HG03521 (cell line): ENCODE results near the gene ZNF516.

Experiments used
- ATAC-seq: cut with Tn5 transposase; IDR thresholded peaks from one replicate; pipeline ENCODE4 v1.9.1; 2021; ENCODE audit warnings: mild to moderate bottlenecking, moderate library complexity; ENCODE audit not compliant: unreplicated experiment

The ZNF516 gene

GRCh38 chr18:76385681-76385975 lies 109.4 kb downstream of the ZNF516 start:
- no peak for ATAC-seq

DNA sequence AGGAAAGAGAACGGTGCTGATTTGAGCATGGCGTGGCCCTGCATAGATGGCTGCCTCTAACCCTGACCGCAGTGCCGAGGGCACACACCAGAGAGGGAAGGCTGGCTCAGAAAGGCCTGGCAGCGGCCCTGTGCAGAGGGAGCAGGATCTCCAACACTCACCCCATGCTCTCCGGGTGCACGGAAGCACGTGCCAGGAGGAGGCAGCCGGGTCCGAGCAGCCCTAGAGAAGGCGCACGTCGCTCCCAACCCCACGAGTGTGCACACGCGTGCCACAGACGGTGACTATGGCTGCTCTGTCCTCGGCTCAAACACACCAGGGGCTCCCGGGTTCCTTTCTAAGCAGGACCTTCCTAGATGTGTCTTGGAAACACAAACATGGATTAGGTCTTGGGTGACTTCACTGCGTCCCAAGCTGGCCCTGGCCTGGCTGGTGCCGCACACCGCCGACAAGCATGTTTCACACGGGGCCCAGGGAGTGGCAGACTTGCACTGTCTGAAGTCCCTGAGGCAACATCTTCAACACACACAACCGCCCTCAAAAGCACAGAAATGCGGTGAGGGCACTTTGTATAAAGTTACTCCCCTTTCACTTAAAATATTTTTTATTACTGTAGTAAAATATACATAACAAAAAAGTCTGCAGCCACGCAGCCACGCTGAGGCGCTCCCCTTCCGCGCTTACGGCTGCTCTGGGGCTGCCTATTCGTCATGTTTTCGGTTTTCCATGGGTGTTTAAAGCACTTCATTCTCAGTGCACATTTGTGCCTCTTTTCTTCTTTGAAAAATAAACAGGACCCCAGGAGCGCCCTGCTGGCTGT lies 110.0 kb downstream of the ZNF516 start:
- no peak for ATAC-seq

DNA sequence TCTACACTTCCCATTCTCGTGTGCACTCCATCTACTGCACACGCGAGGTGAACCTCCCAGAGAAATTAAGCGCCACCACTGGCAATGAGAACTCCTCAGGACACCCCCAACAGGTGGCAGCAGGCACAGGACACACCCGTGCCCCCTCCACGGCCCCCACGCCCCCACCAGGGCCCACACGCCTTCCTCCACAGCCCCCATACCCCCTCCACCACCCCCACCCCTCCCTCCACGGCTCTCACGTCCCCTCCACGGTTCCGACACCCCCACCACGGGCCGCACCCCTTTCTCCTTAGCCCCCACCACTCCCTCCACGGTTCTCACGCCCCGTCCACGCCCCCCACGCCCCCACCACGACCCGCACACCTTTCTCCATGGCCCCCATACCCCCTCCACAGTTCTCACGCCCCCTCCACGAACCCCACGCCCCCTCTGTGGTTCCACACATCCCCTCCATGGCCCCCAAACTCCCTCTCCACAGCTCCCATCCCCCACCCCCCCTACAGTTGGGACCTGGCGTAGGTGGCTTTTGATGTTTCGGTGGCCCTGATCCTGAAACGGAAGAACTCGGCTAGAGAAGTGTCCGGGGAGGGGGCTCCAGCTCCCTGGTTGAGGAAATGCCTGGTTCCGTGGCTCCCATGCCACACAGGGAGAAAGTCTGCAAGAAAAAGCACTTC lies 110.8 kb downstream of the ZNF516 start:
- no peak for ATAC-seq

DNA sequence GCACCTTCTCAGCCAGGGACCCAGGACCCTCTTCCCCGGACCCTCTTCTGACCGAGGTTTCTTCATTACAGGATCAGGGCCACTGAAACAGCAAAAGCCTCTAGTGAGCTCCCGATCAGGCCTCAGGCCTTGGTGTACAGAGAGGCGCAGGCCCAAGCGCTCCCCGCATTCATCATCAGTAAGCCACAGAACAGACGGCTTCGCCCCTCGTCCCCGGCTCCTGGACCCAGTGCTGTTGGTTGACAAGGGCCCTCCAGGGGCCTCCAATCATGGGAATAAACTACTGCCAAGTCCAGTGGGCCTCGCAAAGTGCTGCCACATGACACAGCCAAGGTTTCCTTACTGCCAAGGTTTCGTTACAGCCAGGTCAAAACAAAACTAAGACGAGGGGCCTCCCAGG lies 111.4 kb downstream of the ZNF516 start:
- no peak for ATAC-seq

- ATAC-seq: no peak
Measured at GRCh38 chr18:76382275-76382674, 112.8 kb downstream of the ZNF516 start.

DNA sequence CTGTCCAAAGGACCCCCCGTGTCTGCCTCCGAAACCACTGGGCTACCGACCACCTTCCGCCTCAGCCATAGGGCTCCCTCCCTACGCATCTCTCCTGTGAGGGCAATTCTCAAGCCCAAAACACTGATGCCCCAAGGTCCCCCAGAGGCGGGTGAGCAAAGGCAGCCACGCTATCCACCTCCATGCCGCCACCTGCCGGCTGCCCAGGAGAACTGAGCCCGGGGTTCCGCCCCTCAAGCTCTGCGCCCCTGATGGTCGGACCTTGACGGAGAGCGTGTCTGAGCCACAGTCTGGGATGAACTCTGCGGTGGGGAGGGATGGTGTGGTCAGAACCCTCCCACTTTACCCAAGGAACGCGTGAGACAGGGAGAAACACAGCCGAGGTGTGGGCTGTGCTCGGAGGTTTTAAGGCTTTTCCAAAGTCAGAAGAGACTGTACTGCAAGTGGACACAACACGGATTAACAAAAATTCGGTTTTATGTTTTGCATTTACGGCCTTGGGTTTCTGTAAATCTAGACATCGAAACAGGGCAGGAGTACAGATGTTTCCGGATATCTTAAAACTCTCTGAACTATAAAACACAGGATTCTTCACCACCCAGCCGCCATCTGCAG lies 114.1 kb downstream of the ZNF516 start:
- no peak for ATAC-seq

DNA sequence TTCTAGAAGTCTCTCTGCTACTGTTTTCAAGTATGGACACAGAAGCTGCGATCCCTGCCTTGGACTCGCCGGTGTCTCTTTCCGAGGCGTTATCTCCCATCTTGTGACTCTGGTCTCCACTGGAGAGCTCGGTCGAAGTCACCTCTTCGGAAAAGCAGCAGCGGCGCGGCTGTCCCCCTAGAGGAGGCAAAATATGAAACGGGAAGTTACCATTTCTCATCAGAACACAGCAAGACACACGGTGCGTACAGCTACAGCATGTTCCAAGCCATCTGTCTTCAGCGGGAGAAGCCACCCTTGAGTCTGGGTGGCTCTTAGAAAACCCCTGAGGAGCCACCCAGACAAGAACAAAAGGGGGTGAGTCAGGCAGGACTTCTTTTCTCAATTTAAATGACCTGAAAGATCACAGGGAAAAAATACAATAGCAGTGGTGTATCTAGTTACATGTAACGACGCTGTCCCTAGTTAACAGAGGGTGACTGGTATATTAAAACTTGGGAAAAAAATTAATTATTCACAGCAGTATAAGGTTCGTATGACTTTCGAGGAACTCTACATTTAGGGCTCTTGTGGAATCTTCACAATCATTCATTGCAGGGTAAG lies 114.8 kb downstream of the ZNF516 start:
- no peak for ATAC-seq

- no peak for ATAC-seq
Measured at GRCh38 chr18:76379226-76380126, 115.6 kb downstream of the ZNF516 start.

DNA sequence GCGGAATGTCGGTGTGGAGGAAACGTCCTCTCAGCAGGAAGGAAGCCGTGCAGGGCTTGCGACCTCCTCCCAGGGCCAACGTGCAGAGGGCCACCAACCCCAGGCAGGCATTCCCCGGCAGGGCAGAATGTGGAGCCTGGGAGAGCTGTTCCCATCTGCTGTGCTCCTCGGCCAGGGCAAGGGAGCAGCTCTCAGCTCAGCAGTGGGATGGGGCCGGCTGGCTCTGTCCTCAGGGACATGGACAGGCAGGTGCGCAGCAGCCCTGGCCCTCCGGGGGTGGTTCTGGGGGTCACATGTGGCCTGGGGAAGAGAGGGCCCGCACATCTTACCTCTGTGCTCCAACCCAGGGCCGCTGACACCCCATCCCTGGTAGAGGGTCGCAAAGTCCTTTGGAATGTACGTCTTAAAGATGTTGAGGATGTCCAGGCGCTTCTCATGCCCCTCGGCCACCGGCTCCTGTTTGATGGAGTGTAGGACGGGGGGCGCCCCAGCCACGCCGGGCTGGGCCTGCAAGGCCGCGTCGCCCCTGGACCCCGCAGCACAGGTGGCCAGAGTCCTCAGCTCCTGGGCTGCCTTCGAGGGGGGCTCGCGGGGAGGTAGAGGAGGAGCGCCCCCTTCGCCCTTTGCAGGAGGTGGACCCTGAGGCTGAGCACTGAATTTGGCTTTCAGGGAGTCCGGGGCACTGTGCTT lies 116.4 kb downstream of the ZNF516 start:
- ATAC-seq: no peak

GRCh38 chr18:76377359-76377756 lies 117.7 kb downstream of the ZNF516 start:
- ATAC-seq: no peak

DNA sequence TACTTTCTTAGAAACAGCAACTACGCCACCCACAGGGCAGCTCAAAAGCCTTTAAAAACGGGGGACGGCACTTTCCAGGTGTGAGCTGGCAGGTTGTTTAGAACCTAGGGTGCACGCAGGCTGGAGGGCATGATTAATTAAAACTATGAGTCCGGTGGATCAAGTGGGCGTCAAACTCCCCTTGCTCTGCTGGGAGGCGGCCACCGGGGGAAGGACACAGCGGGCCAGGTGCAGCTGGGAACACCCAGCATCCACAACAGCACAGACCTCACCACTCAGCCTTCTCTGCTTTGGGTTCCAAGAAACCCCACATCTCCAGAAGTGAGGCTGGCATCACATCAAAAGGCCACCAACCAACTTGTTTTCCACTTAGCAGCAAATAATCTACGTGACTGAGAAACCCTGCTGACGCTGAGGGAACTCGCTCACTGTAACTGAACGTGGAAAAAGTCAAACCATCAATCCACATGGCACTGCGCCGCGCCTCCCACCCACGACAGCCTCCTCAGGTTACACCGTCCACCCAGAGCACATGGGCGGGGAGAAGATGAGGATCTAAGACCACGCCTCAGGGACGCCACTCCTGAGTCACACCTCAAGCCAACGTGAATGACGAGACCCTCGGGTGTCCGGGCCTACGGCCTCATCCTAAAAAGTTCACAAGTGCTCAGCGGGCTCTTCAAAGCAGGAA lies 118.2 kb downstream of the ZNF516 start:
- no peak for ATAC-seq

GRCh38 chr18:76376225-76376624 lies 118.8 kb downstream of the ZNF516 start:
- ATAC-seq: no peak

- ATAC-seq: peak; percentile 66
Measured at GRCh38 chr18:76374330-76375281, 120.4 kb downstream of the ZNF516 start.

GRCh38 chr18:76373297-76373696 lies 121.7 kb downstream of the ZNF516 start:
- ATAC-seq: no peak

DNA sequence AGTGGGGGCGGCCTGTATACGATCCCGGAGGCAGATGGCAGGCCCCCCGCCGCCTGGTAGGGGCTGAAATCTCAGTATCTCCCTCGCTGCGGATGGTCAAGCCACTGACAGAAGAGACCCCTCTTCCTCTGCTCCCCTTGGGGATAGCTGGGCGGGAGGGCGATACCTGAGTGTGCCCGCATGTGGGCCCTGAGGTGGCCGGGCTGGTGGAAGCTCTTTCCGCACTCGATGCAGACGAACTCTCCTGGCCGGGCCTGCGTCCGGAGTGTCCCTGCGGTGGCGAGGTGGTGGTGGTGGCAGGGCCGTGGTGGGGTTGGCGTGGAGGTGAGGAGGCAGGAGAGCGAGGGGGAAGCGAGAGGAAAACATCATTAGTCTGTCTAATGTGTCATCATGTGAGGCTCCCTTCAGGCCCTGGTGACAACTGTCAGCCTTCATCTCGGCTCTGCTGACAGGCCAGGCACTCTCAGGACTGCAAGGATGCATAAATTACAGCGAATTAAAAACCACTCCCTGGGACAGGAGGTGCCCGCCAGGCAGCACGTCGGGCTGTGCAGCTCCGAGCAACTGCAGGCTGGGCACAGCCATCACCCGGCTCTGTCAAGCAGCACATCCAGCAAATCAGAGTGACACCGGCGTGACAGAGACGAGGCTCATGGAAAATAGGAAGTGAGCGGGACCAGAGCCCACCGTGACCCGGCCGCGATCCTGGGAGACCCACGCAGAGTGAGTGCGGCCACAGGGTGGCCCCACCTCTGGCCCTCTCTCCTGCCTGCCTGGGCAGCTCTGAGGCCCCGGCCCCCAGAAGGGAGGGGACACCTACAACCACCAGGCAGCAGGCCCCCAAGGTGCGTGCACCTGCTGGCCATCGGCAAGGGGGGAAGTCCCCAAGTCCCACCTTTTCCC lies 123.5 kb downstream of the ZNF516 start:
- no peak for ATAC-seq

DNA sequence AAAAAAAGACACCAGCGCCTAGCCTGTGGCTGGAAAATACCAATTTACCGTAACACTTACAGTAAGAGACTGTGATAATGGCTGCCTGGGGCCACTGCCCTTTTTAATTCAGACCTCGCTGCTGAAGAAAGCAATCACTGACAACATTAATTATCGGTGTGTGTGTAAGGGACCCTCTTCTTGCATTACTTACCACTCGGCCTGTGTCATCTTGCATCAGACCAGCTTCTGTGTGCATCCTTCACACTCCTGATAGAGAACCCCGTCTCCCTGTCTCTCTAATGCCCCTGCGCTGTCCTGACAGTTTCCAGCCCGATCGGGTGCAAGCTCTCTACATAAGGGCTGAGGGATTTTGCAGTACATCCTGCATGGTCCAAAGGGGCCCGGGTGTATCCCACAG lies 124.4 kb downstream of the ZNF516 start:
- ATAC-seq: no peak

- no peak for ATAC-seq
Measured at GRCh38 chr18:76370201-76370600, 124.8 kb downstream of the ZNF516 start.
